GM12864 (cell line): ENCODE results near the gene OR2AG1.

Experiments
- DNase-seq: peaks from one replicate; pipeline ENCODE4 v3.0.0-alpha.2; 2011; ENCODE audit warnings: low read depth
- H3K4me3 ChIP-seq: 2 replicates; pipeline ENCODE4 v1.5.1; 2011; ENCODE audit warnings: mild to moderate bottlenecking, low read depth, low read length, control low read depth
- CTCF ChIP-seq: IDR thresholded peaks from 2 replicates; pipeline ENCODE4 v1.5.1; 2011; ENCODE audit warnings: low read depth, mild to moderate bottlenecking, moderate library complexity, low read length, control low read depth, inconsistent platforms; ENCODE audit errors: missing control alignments

The OR2AG1 gene

DNA sequence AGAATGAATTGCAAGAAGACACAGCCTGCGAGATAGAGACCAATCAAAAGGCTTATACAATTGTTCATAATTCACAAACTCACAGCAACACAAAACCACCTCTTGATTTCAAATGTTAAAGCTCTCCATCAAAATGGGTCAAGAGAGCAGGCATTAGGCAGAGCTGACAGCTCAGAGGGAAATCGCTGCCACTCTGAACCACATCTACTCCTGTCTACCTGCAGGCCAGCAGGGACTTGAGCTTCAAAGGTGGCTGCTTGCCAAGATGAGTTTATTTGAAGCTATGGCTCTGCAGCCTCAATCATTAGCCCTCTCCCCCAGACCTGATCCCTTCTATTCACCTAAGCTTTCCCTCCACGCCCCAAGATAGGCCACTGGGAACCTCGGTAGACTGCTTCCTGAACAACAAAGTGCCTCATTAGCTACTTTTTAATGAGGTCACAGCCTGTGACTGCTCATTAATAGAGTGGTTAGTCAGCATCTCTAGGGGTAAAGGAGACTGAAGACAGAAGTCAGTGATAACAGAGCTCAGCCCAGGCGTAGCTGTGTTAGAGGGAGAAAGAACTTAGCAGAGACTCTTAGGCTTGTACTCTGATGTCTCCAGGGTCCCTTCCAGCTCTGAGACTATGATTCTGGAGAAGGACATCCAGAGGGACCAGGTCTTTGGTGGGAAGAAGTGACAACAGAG, 41.5 kb downstream of the OR2AG1 start:
- no peak overlapping the region for H3K4me3 ChIP-seq
- no peak for TF ChIP-seq CTCF
- no peak for DNase-seq

DNA sequence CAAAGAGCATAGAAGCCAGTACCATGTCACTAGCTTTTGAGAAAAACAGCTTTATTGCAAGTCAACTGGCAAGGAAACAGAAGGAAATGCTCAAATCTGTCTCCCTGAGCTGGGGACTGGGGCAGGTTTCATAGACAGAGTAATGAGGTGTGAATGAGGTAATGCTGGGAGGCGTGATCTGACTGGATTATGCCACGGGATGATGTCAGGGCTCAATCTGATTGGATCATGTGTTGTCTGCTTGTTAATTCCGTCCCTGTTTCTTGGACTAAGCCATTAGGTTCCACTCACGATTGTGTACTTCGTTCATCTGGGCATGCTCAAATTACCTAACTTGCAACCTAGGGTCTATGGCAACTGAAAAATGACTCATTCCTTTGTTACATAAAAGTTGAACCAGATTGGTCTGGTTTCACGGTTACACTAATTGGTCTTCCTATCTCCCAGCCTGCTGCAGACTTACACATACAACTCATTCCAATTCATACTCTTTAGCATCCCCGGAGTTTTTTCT, 42.5 kb downstream of the OR2AG1 start:
- no peak for DNase-seq
- no peak overlapping the region for H3K4me3 ChIP-seq
- no peak for TF ChIP-seq CTCF

DNA sequence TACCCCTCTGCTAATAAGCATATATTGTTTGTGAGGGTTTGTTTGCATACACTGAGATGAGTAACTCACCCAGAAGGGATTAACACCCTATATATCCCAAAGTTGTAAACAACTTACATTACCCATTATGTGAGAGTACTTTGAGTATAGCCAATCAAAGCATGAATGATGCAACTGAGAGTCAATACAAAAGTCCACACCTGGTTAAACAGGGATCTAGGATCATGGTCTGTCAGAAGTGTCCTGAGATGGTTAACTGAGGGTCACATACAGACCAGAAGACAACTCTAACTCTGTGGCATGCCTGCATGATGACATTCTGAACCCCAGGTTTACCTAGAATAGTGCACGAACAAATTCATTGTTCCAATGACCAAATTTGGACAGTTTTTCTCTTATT, 45.3 kb downstream of the OR2AG1 start:
- no peak for TF ChIP-seq CTCF
- H3K4me3 ChIP-seq, result no peak overlapping the region
- no peak for DNase-seq

DNA sequence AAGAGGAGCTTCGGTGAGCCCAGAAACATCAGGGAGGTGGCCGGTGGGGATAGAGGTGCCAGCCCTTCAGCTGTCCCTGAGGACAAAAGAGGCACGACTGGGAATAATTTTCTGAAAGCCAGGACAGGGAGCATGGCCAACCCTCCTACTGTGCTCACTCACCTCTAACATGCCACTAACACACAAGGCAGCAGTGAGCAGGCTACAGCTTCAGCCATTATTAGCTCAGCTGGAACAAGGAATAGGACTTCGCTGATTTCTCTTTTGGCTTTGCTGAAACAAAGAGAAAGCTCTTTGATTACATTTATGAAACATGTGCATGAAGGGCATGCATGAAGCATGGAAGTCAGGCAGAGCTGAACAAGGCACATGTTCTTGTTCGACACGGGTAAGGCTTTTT, 50.5 kb downstream of the OR2AG1 start:
- no peak for TF ChIP-seq CTCF
- H3K4me3 ChIP-seq, result no peak overlapping the region

GRCh38 chr11:6834021-6834420, 51.2 kb downstream of the OR2AG1 start:
- no peak overlapping the region for H3K4me3 ChIP-seq
- no peak for DNase-seq
- no peak for TF ChIP-seq CTCF

More for the DNA sequence above, 50.5 kb downstream of the OR2AG1 start:
- DNase-seq, result no peak
